Stimulated activated CD8-positive, alpha-beta memory T cell treated with anti-CD3 and anti-CD28 coated beads, Interleukin-15, amount 100 ng/mL, for 1 hour (primary cell): ENCODE results near the gene F11.
"Not testable (repeated sequence)": the region's sequence is repeated elsewhere in the genome, so short reads cannot be mapped to it uniquely, and the experiment has no call there.

Source experiments
- DNase-seq: peaks from one replicate; pipeline ENCODE4 v3.0.0-alpha.2; 2020; ENCODE audit warnings: low read depth

Gene F11

GRCh38 chr4:186265683-186266652 is at the start of gene F11:
Gene F11, plus strand, starts transcription at chr4:186266189. Its CDS starts 948 bp downstream, at chr4:186267137.
- DNase-seq: no peak

GRCh38 chr4:186216465-186217024 is 49.4 kb upstream of the F11 start:
- no peak for DNase-seq

GRCh38 chr4:186217733-186218293 is 48.2 kb upstream of the F11 start:
- DNase-seq: no peak

GRCh38 chr4:186221624-186222023 is 44.4 kb upstream of the F11 start:
- no peak for DNase-seq

- DNase-seq: no peak
These were observed 40.1 kb upstream of the F11 start for GRCh38 chr4:186225848-186226247.

GRCh38 chr4:186226521-186227189 is 39.3 kb upstream of the F11 start:
- DNase-seq: no peak

- DNase-seq: no peak
These were observed 38.8 kb upstream of the F11 start, which contains the start of gene KLKB1 for GRCh38 chr4:186227221-186227620. Gene KLKB1, plus strand, starts transcription at chr4:186227507. Its CDS starts 689 bp downstream, at chr4:186228196.

- DNase-seq: no peak
These were observed 38.1 kb upstream of the F11 start for GRCh38 chr4:186227744-186228513.

GRCh38 chr4:186228514-186228894 is 37.5 kb upstream of the F11 start:
- no peak for DNase-seq

GRCh38 chr4:186234367-186234766 is 31.6 kb upstream of the F11 start:
- no peak for DNase-seq

- DNase-seq: no peak
These were observed 29.9 kb upstream of the F11 start for GRCh38 chr4:186236126-186236525.

GRCh38 chr4:186240452-186240847 is 25.5 kb upstream of the F11 start:
- no peak for DNase-seq

GRCh38 chr4:186240848-186241491 is 25.0 kb upstream of the F11 start:
- no peak for DNase-seq

- DNase-seq: no peak
These were observed 24.4 kb upstream of the F11 start for GRCh38 chr4:186241616-186242015.

GRCh38 chr4:186242031-186242430 is 24.0 kb upstream of the F11 start:
- DNase-seq: not testable (repeated sequence)

GRCh38 chr4:186243331-186243730 is 22.7 kb upstream of the F11 start:
- DNase-seq: no peak

GRCh38 chr4:186244835-186245234 is 21.2 kb upstream of the F11 start:
- DNase-seq: no peak

GRCh38 chr4:186247062-186247752 is 18.8 kb upstream of the F11 start:
- not testable (repeated sequence) for DNase-seq

- DNase-seq: no peak
These were observed 17.3 kb upstream of the F11 start for GRCh38 chr4:186248643-186249042.
